Natural killer cell (primary cell): ENCODE measurements around the gene CAGE1. TPM values are rescaled to one million over a fixed set of nuclear protein-coding genes. Genes with fewer than 3 reads are reported as not detected.

Source experiments
- ATAC-seq, 3 donors: fragments of 150-1000 bp in 2 of 3; fragments of 200-7000 bp in 1 of 3; cut with Tn5 transposase; 1 replicate in 1 of 3; 2 replicates in 2 of 3; pipeline ENCODE4 v1.10.0; 2021; ENCODE audit warnings: mild to moderate bottlenecking in 2 of 3, moderate library complexity in 2 of 3
- DNase-seq, 2 donors: peaks; one replicate each; pipeline versions ENCODE4 v3.0.0 to v3.0.0-alpha.2; 2013 to 2021; ENCODE audit warnings: mixed read lengths in 1 of 2
- H3K27ac ChIP-seq: one replicate; pipeline ENCODE4 v1.5.1; 2013; ENCODE audit warnings: mild to moderate bottlenecking, low read length
- H3K27me3 ChIP-seq: one replicate; pipeline ENCODE4 v1.6.1; 2013; ENCODE audit warnings: low read length; ENCODE audit not compliant: control insufficient read depth, insufficient read depth
- H3K36me3 ChIP-seq: one replicate; pipeline ENCODE4 v1.6.1; 2013; ENCODE audit warnings: low read length; ENCODE audit not compliant: control insufficient read depth, insufficient read depth
- H3K4me1 ChIP-seq: one replicate; pipeline ENCODE4 v1.6.1; 2013; ENCODE audit warnings: low read length; ENCODE audit not compliant: control insufficient read depth, insufficient read depth
- H3K4me3 ChIP-seq: one replicate; pipeline ENCODE4 v1.5.1; 2013; ENCODE audit warnings: low read length
- H3K9me3 ChIP-seq: one replicate; pipeline ENCODE4 v1.6.1; 2013; ENCODE audit warnings: low read length; ENCODE audit not compliant: control insufficient read depth, insufficient read depth
- H3K27ac Mint-ChIP-seq, 2 donors: one replicate each; pipeline ENCODE4 v1.8.0; 2022; ENCODE audit warnings: mild to moderate bottlenecking in 2 of 2, mixed read lengths in 2 of 2, moderate library complexity in 1 of 2
- H3K27me3 Mint-ChIP-seq, 2 donors: one replicate each; pipeline ENCODE4 v1.8.0; 2022; ENCODE audit warnings: low read depth in 2 of 2, mixed read lengths in 2 of 2
- H3K36me3 Mint-ChIP-seq: one replicate; pipeline ENCODE4 v1.8.0; 2022; ENCODE audit warnings: mixed read lengths
- H3K4me1 Mint-ChIP-seq, 2 donors: one replicate each; pipeline ENCODE4 v1.8.0; 2022; ENCODE audit warnings: mixed read lengths in 2 of 2
- H3K4me3 Mint-ChIP-seq: one replicate; pipeline ENCODE4 v1.8.0; 2022; ENCODE audit warnings: mild to moderate bottlenecking, moderate library complexity, mixed read lengths
- H3K9me3 Mint-ChIP-seq, 2 donors: one replicate each; pipeline ENCODE4 v1.8.0; 2022; ENCODE audit warnings: mixed read lengths in 2 of 2
- WGBS: methylation state at CpG from one replicate; pipeline ENCODE4 v1.1.7; 2013; ENCODE audit warnings: missing lambda C conversion rate; ENCODE audit not compliant: insufficient coverage; 5-methylcytosine and 5-hydroxymethylcytosine counted together
- intact Hi-C: fragments of 100-400 bp; cut with micrococcal nuclease; formaldehyde crosslinking; loops from one replicate; pipeline ENCODE4 v1.14.2; 2022
- total RNA-seq, 4 donors: library from RNA; stranded (reverse); fragments of 120-200 nt in 1 of 4; gene quantifications; one replicate each; pipeline versions ENCODE4 v1.2.3 to v1.2.4, GENCODE V29; 2013 to 2022
- TF ChIP-seq, protein P1 (sequence below): fragments of 200-600 bp; IDR thresholded peaks from one replicate; pipeline ENCODE4 v1.8.0; 2022; ENCODE audit warnings: antibody characterized with exemption

The CAGE1 gene
- total RNA-seq, 3 donors from 2014 or later (not counting 1 experiment from before 2014, with no cell fraction given): 0.70 to 1.3 (median 1.1) TPM

DNA sequence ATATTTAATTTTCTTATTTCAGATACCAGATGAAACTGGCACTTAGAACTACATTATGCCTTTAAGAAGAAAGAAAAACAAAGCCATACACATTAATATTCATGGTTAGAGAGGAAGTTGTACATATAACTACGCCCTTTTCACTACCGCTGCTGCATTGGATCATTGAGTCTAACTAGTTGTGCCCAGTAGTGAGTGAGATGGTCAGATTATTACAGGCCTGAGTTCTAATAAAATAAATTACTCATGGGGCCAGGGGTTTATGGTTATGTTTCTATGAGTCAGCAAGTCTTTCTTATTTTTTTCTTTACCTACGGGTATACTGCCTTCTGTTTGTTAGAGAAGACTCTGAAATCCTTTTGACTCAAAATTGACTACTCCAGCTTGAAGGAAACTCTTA, 11.5 kb upstream of the CAGE1 start:
- Histone ChIP-seq H3K27ac (no peak overlapping the region), H3K9me3 (no peaks in the 10 kb centered on the region), H3K36me3 (peaks cover 86% of the 10 kb centered on the region), H3K4me1 (no peaks in the 10 kb centered on the region), H3K4me3 (no peak overlapping the region), H3K27me3 (no peaks in the 10 kb centered on the region)
- H3K27ac Mint-ChIP-seq: no peak overlapping the region
- H3K9me3 Mint-ChIP-seq: no peaks in the 10 kb centered on the region
- DNase-seq (no peak), ATAC-seq (no peak)
- H3K4me3 Mint-ChIP-seq: no peak overlapping the region
- 83% methylated on average over 2 of the region's 3 CpGs for WGBS
- no peaks in the 10 kb centered on the region for H3K4me1 Mint-ChIP-seq
- peaks cover 27% of the 10 kb centered on the region for H3K36me3 Mint-ChIP-seq
- intact Hi-C loops: no loop called here
- no peaks in the 10 kb centered on the region for H3K27me3 Mint-ChIP-seq
- TF ChIP-seq, protein P1, sequence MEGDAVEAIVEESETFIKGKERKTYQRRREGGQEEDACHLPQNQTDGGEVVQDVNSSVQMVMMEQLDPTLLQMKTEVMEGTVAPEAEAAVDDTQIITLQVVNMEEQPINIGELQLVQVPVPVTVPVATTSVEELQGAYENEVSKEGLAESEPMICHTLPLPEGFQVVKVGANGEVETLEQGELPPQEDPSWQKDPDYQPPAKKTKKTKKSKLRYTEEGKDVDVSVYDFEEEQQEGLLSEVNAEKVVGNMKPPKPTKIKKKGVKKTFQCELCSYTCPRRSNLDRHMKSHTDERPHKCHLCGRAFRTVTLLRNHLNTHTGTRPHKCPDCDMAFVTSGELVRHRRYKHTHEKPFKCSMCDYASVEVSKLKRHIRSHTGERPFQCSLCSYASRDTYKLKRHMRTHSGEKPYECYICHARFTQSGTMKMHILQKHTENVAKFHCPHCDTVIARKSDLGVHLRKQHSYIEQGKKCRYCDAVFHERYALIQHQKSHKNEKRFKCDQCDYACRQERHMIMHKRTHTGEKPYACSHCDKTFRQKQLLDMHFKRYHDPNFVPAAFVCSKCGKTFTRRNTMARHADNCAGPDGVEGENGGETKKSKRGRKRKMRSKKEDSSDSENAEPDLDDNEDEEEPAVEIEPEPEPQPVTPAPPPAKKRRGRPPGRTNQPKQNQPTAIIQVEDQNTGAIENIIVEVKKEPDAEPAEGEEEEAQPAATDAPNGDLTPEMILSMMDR: no peak

DNA sequence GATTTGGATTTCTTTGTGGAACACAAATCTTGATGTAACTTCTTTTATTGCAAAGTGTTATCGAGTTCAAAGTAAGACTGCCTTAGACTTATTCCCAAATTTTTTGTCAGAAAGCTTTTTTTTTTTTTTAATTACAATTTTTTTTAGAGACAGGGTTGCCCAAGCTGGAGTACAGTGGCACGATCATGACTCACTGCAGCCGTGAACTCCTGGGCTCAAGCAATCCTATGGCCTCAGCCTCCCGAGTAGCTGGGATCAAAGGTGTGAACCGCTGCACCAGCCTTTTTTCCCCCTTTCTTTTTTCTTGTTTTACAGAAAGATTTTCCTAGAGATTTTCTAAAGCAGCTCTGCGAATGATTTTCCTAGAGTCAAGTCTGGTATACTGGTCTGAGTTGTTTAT, 2.9 kb upstream of the CAGE1 start:
- intact Hi-C loops: no loop called here
- peak overlapping the region; percentile 87 to 88 for H3K27ac Mint-ChIP-seq
- no peak for ATAC-seq
- no peaks in the 10 kb centered on the region for H3K27me3 Mint-ChIP-seq
- H3K4me3 Mint-ChIP-seq: peak overlapping the region; percentile 10
- H3K4me1 Mint-ChIP-seq: peaks cover 28 to 30% of the 10 kb centered on the region in 2 donors
- no peaks in the 10 kb centered on the region for H3K9me3 ChIP-seq
- H3K36me3 Mint-ChIP-seq: no peaks in the 10 kb centered on the region
- H3K4me1 ChIP-seq: peaks cover 12% of the 10 kb centered on the region
- 92% methylated on average over 5 of the region's 6 CpGs for WGBS
- no peak overlapping the region for H3K27ac ChIP-seq
- no peak overlapping the region for H3K4me3 ChIP-seq
- H3K36me3 ChIP-seq: peaks cover 35% of the 10 kb centered on the region
- no peak for DNase-seq
- no peaks in the 10 kb centered on the region for H3K9me3 Mint-ChIP-seq
- no peaks in the 10 kb centered on the region for H3K27me3 ChIP-seq
- TF ChIP-seq, protein P1: no peak

DNA sequence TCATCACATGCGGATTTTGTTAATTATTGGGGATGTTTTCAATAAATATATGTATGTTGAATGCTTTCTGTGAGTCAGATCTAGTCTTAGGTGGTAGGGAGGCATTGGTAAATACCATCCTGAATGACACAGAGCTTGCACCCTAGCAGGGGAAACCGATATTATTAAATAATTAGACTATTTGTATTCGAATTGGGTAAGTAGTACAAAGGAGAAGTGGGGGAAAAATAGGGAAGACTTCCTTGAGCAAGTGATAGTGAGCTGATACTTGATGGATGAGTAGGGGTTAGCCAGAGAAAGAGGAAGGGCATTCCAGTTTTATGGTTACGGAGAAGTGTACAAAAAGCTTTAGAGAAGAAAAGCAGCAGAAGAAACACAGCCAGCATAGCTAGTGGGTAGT, 1.6 kb upstream of the CAGE1 start:
- DNase-seq: no peak
- WGBS: 90% methylated on average over 4 of the region's 4 CpGs
- Histone ChIP-seq H3K27me3 (no peaks in the 10 kb centered on the region), H3K36me3 (peaks cover 25% of the 10 kb centered on the region), H3K9me3 (no peaks in the 10 kb centered on the region), H3K4me1 (peaks cover 12% of the 10 kb centered on the region), H3K4me3 (no peak overlapping the region), H3K27ac (no peak overlapping the region)
- no peaks in the 10 kb centered on the region for H3K27me3 Mint-ChIP-seq
- intact Hi-C loops: no loop called here
- TF ChIP-seq, protein P1: no peak
- H3K27ac Mint-ChIP-seq: peak overlapping the region; percentile 87 to 88
- H3K4me3 Mint-ChIP-seq: peak overlapping the region; percentile 91
- no peak for ATAC-seq
- H3K9me3 Mint-ChIP-seq: no peaks in the 10 kb centered on the region
- H3K4me1 Mint-ChIP-seq: peaks cover 28 to 30% of the 10 kb centered on the region in 2 donors
- H3K36me3 Mint-ChIP-seq: no peaks in the 10 kb centered on the region

DNA sequence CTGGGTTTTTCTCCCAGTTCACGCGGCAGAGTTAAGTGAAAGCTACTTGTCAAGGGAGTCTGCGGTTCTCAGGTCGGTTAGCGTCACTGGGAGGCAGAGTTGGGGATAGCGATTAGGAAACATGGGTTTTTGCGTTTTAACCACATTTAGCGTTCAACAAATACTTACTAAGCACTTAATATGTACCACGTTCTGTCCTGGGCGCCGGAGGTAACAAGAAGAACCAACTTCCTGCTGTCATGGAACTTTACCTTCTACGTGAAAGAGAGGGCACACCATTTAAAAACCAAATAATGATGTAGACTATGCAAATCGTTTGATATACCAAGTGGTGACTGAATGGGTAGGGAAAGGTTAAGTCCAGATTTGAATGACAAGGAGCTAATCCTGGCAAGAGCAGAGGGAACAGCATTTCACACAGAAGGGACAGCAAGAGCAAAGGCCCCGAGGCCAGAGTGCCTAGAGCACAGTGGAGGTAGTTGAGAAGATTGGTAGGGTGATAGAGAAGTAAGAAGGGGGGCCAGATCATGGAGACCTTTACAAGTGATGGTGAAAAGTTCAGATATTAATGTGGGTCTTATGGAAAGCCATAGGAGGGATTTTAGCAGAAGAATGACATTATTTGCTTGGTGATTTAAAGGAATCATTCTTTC, 810 bp upstream of the CAGE1 start:
- ATAC-seq: peak; percentile 3 to 23 (median 17)
- 3% methylated on average over 14 of the region's 14 CpGs for WGBS
- peaks cover 28 to 30% of the 10 kb centered on the region in 2 donors for H3K4me1 Mint-ChIP-seq
- H3K27ac ChIP-seq: peak overlapping the region; percentile 98
- intact Hi-C loops: loop anchor here (1.0 kb wide), 1 partner anchor 77 kb away; the partner anchor contains the start of gene SSR1
- peak overlapping the region; percentile 91 for H3K4me3 Mint-ChIP-seq
- peak overlapping the region; percentile 87 to 88 for H3K27ac Mint-ChIP-seq
- H3K27me3 ChIP-seq: no peaks in the 10 kb centered on the region
- peak in 1 of 2 donors; percentile 79 for DNase-seq
- peak overlapping the region; percentile 73 for H3K4me3 ChIP-seq
- H3K9me3 Mint-ChIP-seq: no peaks in the 10 kb centered on the region
- H3K36me3 Mint-ChIP-seq: no peaks in the 10 kb centered on the region
- H3K4me1 ChIP-seq: peaks cover 12% of the 10 kb centered on the region
- no peaks in the 10 kb centered on the region for H3K9me3 ChIP-seq
- no peaks in the 10 kb centered on the region for H3K27me3 Mint-ChIP-seq
- peaks cover 17% of the 10 kb centered on the region for H3K36me3 ChIP-seq
- TF ChIP-seq, protein P1: peak; percentile 11
